Erythroblast (primary cell): Measurements from ENCODE around the gene LTBP1.

Source experiments
- GATA1 ChIP-seq: IDR thresholded peaks from 2 replicates; pipeline ENCODE4 v1.6.1; 2011; ENCODE audit warnings: low read depth, mild to moderate bottlenecking, control low read depth, low read length, moderate library complexity
- POLR2A ChIP-seq: IDR thresholded peaks from 2 replicates; pipeline ENCODE4 v1.6.1; 2011; ENCODE audit warnings: mild to moderate bottlenecking, low read length

- no peak for TF ChIP-seq POLR2A
- TF ChIP-seq GATA1, result no peak
These were observed 449.0 kb downstream of the LTBP1 start for GRCh38 chr2:33395655-33396249.
